Measurements from ENCODE around the gene TMEM163.

Gene TMEM163

GRCh38 chr2:134445116-134445515 is 273.7 kb downstream of the TMEM163 start (continued):
- no peak for TF ChIP-seq ZFP3 (tag by site-specific recombination; IDR thresholded peaks at IDR 0.05; ENCODE audit: low read depth)
- no peak for TF ChIP-seq ZNF843 (tag by site-specific recombination; IDR thresholded peaks at IDR 0.05)
- TF ChIP-seq, protein P1, sequence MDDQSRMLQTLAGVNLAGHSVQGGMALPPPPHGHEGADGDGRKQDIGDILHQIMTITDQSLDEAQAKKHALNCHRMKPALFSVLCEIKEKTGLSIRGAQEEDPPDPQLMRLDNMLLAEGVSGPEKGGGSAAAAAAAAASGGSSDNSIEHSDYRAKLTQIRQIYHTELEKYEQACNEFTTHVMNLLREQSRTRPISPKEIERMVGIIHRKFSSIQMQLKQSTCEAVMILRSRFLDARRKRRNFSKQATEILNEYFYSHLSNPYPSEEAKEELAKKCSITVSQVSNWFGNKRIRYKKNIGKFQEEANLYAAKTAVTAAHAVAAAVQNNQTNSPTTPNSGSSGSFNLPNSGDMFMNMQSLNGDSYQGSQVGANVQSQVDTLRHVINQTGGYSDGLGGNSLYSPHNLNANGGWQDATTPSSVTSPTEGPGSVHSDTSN (CRISPR knock-in tag; IDR thresholded peaks at IDR 0.05), result no peak
- TF ChIP-seq ZNF707 (tag by site-specific recombination; IDR thresholded peaks at IDR 0.05), result no peak
- TF ChIP-seq ZBTB48 (tag by site-specific recombination; IDR thresholded peaks at IDR 0.05), result no peak
- no peak for TF ChIP-seq SP7 (tag by site-specific recombination; IDR thresholded peaks at IDR 0.05)

GRCh38 chr2:134443814-134444480 is 274.9 kb downstream of the TMEM163 start:
- CTCF ChIA-PET, result no interaction called here
- no peaks in the 10 kb centered on the region for H3K4me1 ChIP-seq (ENCODE audit: control insufficient read depth, insufficient read depth, low read length)
- peaks cover 0 to 36% of the 10 kb centered on the region in 2 experiments; a peak in 2 of 3 replicates for H3K36me3 ChIP-seq (ENCODE audit: control insufficient read depth in 2 of 2, insufficient read depth in 1 of 2, low read length in 2 of 2)
- no peak for TF ChIP-seq ZSCAN16 (tag by site-specific recombination; IDR thresholded peaks at IDR 0.05)
- no peak for TF ChIP-seq ZNF394 (tag by site-specific recombination; IDR thresholded peaks at IDR 0.05; ENCODE audit: borderline replicate concordance)
- TF ChIP-seq, protein P2, sequence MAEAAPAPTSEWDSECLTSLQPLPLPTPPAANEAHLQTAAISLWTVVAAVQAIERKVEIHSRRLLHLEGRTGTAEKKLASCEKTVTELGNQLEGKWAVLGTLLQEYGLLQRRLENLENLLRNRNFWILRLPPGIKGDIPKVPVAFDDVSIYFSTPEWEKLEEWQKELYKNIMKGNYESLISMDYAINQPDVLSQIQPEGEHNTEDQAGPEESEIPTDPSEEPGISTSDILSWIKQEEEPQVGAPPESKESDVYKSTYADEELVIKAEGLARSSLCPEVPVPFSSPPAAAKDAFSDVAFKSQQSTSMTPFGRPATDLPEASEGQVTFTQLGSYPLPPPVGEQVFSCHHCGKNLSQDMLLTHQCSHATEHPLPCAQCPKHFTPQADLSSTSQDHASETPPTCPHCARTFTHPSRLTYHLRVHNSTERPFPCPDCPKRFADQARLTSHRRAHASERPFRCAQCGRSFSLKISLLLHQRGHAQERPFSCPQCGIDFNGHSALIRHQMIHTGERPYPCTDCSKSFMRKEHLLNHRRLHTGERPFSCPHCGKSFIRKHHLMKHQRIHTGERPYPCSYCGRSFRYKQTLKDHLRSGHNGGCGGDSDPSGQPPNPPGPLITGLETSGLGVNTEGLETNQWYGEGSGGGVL (tag by site-specific recombination; IDR thresholded peaks at IDR 0.05), result no peak
- H3K4me3 ChIP-seq (ENCODE audit: low read depth, low read length), result no peak overlapping the region
- H3K9me3 ChIP-seq (ENCODE audit: control insufficient read depth, insufficient read depth, low read depth, low read length), result no peaks in the 10 kb centered on the region
- no peak overlapping the region for H3K27ac ChIP-seq (ENCODE audit: extremely low read depth, low read depth, low read length)
- POLR2A ChIA-PET, result no interaction called here

DNA sequence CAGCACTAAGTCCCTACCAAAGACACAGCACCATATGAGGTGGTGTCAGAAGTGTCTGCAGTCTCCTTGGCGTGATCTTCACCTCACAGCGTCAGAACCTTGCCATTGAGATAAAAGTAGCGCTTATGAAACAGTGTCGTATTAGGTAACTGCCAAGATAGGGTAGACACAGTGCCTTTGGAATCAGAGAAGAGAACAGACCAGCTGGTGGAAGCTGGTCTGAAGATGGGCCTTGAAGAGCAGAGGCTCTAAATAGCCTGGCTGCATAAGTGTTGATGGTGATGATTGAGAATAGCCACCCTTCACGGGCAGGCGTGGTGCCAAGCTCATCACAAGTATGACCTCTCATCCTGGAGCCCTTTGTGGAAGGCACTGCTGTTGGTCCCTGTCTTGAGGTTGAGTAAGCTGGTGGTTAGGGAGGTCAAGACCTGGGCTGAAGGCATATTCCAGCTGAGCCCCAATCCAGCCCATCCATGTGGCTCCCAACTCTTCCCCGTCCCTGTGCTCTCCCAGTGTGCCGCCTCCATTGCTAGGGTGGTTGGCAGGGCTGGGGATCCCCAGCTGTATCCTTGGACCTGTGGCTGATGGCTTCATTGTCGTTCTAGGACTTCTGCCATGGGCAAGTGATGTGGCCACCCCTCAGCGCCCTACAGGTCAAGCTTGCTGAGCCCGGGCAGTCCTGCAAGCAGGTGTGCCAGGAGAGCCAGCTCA is 277.5 kb downstream of the TMEM163 start:
- no peak overlapping the region for H3K27ac ChIP-seq (ENCODE audit: extremely low read depth, low read depth, low read length)
- POLR2A ChIA-PET, result no interaction called here
- TF ChIP-seq HIC1 (tag by site-specific recombination; IDR thresholded peaks at IDR 0.05), result no peak
- no peak for TF ChIP-seq MEIS1 (CRISPR knock-in tag; IDR thresholded peaks at IDR 0.05; ENCODE audit: borderline replicate concordance)
- no peak for TF ChIP-seq ZFP37 (tag by site-specific recombination; IDR thresholded peaks at IDR 0.05)
- TF ChIP-seq ZNF660 (tag by site-specific recombination; IDR thresholded peaks at IDR 0.05), result no peak
- TF ChIP-seq, protein P3, sequence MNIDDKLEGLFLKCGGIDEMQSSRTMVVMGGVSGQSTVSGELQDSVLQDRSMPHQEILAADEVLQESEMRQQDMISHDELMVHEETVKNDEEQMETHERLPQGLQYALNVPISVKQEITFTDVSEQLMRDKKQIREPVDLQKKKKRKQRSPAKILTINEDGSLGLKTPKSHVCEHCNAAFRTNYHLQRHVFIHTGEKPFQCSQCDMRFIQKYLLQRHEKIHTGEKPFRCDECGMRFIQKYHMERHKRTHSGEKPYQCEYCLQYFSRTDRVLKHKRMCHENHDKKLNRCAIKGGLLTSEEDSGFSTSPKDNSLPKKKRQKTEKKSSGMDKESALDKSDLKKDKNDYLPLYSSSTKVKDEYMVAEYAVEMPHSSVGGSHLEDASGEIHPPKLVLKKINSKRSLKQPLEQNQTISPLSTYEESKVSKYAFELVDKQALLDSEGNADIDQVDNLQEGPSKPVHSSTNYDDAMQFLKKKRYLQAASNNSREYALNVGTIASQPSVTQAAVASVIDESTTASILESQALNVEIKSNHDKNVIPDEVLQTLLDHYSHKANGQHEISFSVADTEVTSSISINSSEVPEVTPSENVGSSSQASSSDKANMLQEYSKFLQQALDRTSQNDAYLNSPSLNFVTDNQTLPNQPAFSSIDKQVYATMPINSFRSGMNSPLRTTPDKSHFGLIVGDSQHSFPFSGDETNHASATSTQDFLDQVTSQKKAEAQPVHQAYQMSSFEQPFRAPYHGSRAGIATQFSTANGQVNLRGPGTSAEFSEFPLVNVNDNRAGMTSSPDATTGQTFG (tag by site-specific recombination; IDR thresholded peaks at IDR 0.05; ENCODE audit: borderline replicate concordance), result no peak
- TF ChIP-seq ZNF776 (tag by site-specific recombination; IDR thresholded peaks at IDR 0.05; ENCODE audit: borderline replicate concordance), result no peak
- no peak for TF ChIP-seq ZNF169 (tag by site-specific recombination; IDR thresholded peaks at IDR 0.05)
- no peak for TF ChIP-seq ZNF280C (tag by site-specific recombination; IDR thresholded peaks at IDR 0.05)
- TF ChIP-seq, protein P4, sequence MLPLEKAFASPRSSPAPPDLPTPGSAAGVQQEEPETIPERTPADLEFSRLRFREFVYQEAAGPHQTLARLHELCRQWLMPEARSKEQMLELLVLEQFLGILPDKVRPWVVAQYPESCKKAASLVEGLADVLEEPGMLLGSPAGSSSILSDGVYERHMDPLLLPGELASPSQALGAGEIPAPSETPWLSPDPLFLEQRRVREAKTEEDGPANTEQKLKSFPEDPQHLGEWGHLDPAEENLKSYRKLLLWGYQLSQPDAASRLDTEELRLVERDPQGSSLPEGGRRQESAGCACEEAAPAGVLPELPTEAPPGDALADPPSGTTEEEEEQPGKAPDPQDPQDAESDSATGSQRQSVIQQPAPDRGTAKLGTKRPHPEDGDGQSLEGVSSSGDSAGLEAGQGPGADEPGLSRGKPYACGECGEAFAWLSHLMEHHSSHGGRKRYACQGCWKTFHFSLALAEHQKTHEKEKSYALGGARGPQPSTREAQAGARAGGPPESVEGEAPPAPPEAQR (tag by site-specific recombination; IDR thresholded peaks at IDR 0.05), result no peak
- TF ChIP-seq ZNF311 (tag by site-specific recombination; IDR thresholded peaks at IDR 0.05; ENCODE audit: borderline replicate concordance), result no peak
- TF ChIP-seq SETDB1 (IDR thresholded peaks at IDR 0.05; ENCODE audit: insufficient read length, low read length), result no peak

More for the DNA sequence above, 277.5 kb downstream of the TMEM163 start:
- peaks cover 0 to 23% of the 10 kb centered on the region in 2 experiments; a peak in 2 of 3 replicates for H3K36me3 ChIP-seq (ENCODE audit: control insufficient read depth in 2 of 2, insufficient read depth in 1 of 2, low read length in 2 of 2)
- H3K4me3 ChIP-seq (ENCODE audit: low read depth, low read length), result no peak overlapping the region
- no peaks in the 10 kb centered on the region for H3K9me3 ChIP-seq (ENCODE audit: control insufficient read depth, insufficient read depth, low read depth, low read length)
- CTCF ChIA-PET, result interaction anchor here (0.7 to 2.8 kb wide), 3 partner anchors 10 to 417 kb away, joined by 3 to 19 read pairs (median 4); no protein-coding TSS in a partner anchor
- no peaks in the 10 kb centered on the region for H3K4me1 ChIP-seq (ENCODE audit: control insufficient read depth, insufficient read depth, low read length)
